ENCODE results near the gene RANBP6.
"Not testable (repeated sequence)": the region's sequence is repeated elsewhere in the genome, so short reads cannot be mapped to it uniquely, and the experiment has no call there.

RANBP6 gene

DNA sequence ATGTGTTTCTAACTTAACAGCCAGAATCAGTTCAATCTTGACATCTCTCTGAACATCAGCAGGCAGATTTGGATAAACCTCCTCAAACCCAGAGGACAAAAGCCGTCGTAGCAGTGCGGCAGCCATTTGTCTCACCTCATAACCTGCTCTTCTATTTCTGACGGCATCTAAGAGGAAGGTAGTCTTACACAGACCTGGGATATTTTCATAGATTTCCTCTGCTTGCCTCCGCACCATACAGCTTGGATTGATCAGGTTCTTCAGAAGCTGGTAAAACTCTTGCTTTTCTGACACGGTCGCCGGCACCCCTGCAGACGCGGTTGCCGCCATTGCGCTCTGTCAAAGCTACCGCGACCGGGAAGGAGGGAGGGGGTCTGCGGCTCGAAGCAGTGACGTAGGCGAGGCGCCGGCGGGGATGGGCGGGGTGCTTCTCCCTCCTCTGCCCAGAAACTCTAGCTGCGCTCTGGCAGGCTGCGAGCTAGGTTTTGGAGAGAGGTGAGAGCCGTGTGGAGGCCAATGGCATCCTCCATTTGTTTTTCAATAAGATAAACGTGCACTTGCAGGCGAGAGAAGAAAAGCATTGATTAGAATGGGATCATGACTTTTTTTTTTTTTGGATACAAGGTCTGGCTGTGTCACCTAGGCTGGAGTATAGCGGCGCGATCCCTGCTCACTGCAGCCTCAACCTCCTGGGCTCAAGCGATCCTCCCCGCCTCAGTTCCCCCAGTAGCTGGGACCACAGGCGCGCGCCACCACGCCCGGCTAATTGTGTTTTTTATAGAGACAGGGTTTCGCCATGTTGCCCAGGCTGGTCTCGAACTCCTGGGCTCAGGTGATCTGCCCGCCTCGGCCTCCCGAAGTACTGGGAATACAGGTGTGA, at the start of gene RANBP6:
Gene RANBP6 (minus strand): TSS at position 347 of the 880 bp plus-strand sequence. CDS start 17 bp downstream, at position 330.
- Histone ChIP-seq H3K9ac (ENCODE audit: low read length in 2 of 2) (peak within 1 kb of the TSS; percentile 85 to 94), H3K4me3 (ENCODE audit: low read length in 2 of 2) (peak within 1 kb of the TSS; percentile 95 to 96), H3K4me1 (ENCODE audit: control insufficient read depth, insufficient read depth, low read length) (peaks cover 11% of the 10 kb centered on the region), H3K27me3 (ENCODE audit: control insufficient read depth in 1 of 2, insufficient read depth in 2 of 2, low read length in 2 of 2) (no peaks in the 10 kb centered on the region), H3K27ac (ENCODE audit: low read length) (peak within 1 kb of the TSS; percentile 66), H3K9me3 (ENCODE audit: control insufficient read depth in 2 of 2, low read length in 2 of 2) (no peaks in the 10 kb centered on the region), H3K36me3 (ENCODE audit: control insufficient read depth in 2 of 2, insufficient read depth in 2 of 2, low read length in 2 of 2) (peaks cover 3 to 4% of the 10 kb centered on the region in 2 donors)

DNA sequence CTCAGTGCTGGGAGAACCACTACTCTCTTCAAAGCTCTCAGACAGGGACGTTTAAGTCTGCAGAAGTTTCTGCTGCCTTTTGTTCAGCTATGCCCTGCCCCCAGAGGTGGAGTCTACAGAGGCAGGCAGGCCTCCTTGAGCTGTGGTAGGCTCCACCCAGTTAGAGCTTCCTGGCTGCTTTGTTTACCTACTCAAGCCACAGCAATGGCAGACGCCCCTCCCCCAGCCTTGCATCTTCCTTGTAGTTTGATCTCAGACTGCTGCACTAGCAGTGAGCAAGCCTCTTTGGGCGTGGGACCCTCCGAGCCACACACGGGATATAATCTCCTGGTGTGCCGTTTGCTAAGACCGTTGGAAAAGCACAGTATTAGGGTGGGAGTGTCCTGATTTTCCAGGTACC, 47.7 kb upstream of the RANBP6 start:
- not testable (repeated sequence) for H3K36me3 ChIP-seq (ENCODE audit: control insufficient read depth in 2 of 2, insufficient read depth in 2 of 2, low read length in 2 of 2); H3K4me1 ChIP-seq (ENCODE audit: control insufficient read depth, insufficient read depth, low read length); H3K27me3 ChIP-seq (ENCODE audit: control insufficient read depth in 1 of 2, insufficient read depth in 2 of 2, low read length in 2 of 2); H3K9me3 ChIP-seq (ENCODE audit: control insufficient read depth in 2 of 2, low read length in 2 of 2); H3K9ac ChIP-seq (ENCODE audit: low read length in 2 of 2); H3K4me3 ChIP-seq (ENCODE audit: low read length in 2 of 2); H3K27ac ChIP-seq (ENCODE audit: low read length)

DNA sequence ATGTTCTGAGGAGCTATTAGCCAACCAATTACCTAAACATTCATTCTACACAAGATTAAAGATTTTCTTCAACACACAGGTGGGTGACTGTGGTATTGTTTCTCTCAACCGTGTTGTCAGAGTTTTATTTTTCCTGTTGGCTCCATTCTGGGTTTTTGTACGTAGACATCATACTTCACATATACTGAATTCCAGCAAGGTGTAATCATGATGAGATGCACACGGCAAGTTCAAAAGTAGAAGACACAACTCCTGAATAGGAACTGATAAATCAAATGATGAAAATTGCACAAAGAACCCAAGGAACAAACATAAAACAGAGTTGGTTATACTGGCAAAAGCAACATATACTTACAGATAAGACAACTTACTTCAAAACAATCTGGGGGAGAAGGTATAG, 40.2 kb upstream of the RANBP6 start:
- Histone ChIP-seq H3K9me3 (ENCODE audit: control insufficient read depth in 2 of 2, low read length in 2 of 2) (no peaks in the 10 kb centered on the region), H3K4me3 (ENCODE audit: low read length in 2 of 2) (no peak overlapping the region), H3K36me3 (ENCODE audit: control insufficient read depth in 2 of 2, insufficient read depth in 2 of 2, low read length in 2 of 2) (no peaks in the 10 kb centered on the region), H3K4me1 (ENCODE audit: control insufficient read depth, insufficient read depth, low read length) (no peaks in the 10 kb centered on the region), H3K27me3 (ENCODE audit: control insufficient read depth in 1 of 2, insufficient read depth in 2 of 2, low read length in 2 of 2) (no peaks in the 10 kb centered on the region), H3K9ac (ENCODE audit: low read length in 2 of 2) (no peak overlapping the region), H3K27ac (ENCODE audit: low read length) (no peak overlapping the region)

DNA sequence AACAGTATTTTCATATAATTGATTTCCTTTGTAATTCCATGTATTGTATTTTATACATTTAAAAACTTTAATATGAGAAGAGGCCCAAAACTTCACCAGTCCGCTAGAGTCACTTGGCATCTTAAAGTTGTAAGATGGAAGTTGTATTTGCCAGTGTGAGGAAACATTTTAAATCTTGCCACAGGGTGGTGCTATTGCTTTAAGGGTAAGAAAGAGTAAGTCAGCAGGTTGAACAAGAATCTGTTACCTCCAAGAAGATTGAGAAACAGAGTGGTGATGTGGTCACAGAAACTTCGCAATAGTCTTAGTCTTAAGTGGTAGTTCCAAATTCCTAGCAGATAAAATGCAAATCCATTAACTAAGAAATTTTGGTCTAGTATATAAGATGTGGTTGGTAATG, 39.8 kb upstream of the RANBP6 start:
- H3K4me1 ChIP-seq (ENCODE audit: control insufficient read depth, insufficient read depth, low read length): no peaks in the 10 kb centered on the region
- H3K27ac ChIP-seq (ENCODE audit: low read length): no peak overlapping the region
- H3K9ac ChIP-seq (ENCODE audit: low read length in 2 of 2): no peak overlapping the region
- H3K27me3 ChIP-seq (ENCODE audit: control insufficient read depth in 1 of 2, insufficient read depth in 2 of 2, low read length in 2 of 2): no peaks in the 10 kb centered on the region
- no peak overlapping the region for H3K4me3 ChIP-seq (ENCODE audit: low read length in 2 of 2)
- no peaks in the 10 kb centered on the region for H3K9me3 ChIP-seq (ENCODE audit: control insufficient read depth in 2 of 2, low read length in 2 of 2)
- H3K36me3 ChIP-seq (ENCODE audit: control insufficient read depth in 2 of 2, insufficient read depth in 2 of 2, low read length in 2 of 2): no peaks in the 10 kb centered on the region

DNA sequence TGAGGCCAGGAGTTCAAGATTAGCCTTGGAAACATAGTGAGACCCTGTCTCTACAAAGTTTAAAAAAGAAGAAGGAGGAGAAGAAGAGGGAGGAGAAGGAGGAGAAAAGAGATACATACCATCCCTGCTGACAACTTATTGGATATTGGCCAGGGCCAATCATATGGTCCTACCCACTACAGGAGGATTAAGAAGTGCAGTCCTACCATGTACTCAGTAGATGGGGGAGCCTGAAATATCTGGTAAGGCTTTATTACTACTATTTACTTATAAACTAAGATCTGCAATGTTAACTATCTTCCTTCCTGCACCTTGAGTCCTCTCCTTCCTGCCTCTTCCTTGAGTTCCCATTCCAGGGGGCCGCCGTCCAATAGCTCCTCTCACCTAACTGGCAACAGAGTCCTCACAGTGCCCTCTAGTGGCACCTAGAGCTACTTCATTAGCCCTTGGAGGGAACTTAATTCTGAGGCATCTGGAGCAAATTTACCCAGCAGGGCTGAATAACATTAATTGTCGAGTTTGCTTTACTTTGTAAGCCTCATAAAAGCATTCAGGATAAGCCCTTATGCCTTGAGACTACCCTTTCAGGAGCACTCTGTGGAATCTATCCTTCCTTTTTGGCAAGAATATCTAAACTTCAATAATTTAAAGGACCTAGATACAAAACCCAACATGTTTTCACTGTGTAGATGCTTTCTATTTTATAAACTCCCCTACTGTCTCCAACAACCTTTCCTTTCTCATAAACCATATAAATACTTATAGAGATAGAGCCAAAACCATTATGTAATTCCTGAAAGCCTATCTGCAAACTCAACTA, 39.1 kb upstream of the RANBP6 start:
- H3K36me3 ChIP-seq (ENCODE audit: control insufficient read depth in 2 of 2, insufficient read depth in 2 of 2, low read length in 2 of 2): no peaks in the 10 kb centered on the region

DNA sequence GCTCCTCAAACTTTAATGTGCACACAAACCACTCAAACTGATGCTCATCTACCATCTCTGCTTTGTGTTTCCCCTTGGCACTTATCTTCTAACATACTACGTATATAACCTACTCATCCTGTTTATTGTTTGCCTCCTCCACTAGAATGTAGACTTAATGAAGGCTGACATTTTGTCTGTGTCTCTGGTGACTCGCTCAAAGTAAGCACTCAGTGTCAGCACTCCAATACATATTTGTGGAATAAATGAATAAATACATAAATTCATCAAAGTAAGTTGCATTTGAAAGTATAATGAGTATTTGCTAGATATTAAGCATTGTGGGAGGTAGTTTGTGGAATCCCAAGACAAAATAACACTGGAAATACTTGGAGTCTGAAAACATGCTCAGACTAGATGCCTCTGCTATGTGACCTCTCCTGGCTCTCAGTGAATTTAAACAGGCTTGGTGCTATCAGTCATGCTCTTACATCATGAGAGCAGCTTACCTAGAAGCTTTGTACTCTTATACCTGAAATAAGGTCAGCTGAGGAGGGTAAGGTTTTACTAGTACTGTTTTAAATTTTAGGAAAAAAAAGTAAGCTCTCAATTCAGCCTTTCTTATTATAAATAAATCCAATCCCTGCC, 37.0 kb upstream of the RANBP6 start:
- Histone ChIP-seq H3K4me1 (ENCODE audit: control insufficient read depth, insufficient read depth, low read length) (no peaks in the 10 kb centered on the region), H3K36me3 (ENCODE audit: control insufficient read depth in 2 of 2, insufficient read depth in 2 of 2, low read length in 2 of 2) (no peaks in the 10 kb centered on the region), H3K4me3 (ENCODE audit: low read length in 2 of 2) (no peak overlapping the region), H3K27me3 (ENCODE audit: control insufficient read depth in 1 of 2, insufficient read depth in 2 of 2, low read length in 2 of 2) (peaks cover 0 to 4% of the 10 kb centered on the region in 2 donors), H3K27ac (ENCODE audit: low read length) (no peak overlapping the region), H3K9ac (ENCODE audit: low read length in 2 of 2) (no peak overlapping the region), H3K9me3 (ENCODE audit: control insufficient read depth in 2 of 2, low read length in 2 of 2) (no peaks in the 10 kb centered on the region)

More for the DNA sequence above, 39.1 kb upstream of the RANBP6 start:
- Histone ChIP-seq H3K27me3 (ENCODE audit: control insufficient read depth in 1 of 2, insufficient read depth in 2 of 2, low read length in 2 of 2) (peaks cover 0 to 4% of the 10 kb centered on the region in 2 donors), H3K4me1 (ENCODE audit: control insufficient read depth, insufficient read depth, low read length) (no peaks in the 10 kb centered on the region), H3K9ac (ENCODE audit: low read length in 2 of 2) (no peak overlapping the region), H3K27ac (ENCODE audit: low read length) (no peak overlapping the region), H3K9me3 (ENCODE audit: control insufficient read depth in 2 of 2, low read length in 2 of 2) (no peaks in the 10 kb centered on the region), H3K4me3 (ENCODE audit: low read length in 2 of 2) (no peak overlapping the region)

DNA sequence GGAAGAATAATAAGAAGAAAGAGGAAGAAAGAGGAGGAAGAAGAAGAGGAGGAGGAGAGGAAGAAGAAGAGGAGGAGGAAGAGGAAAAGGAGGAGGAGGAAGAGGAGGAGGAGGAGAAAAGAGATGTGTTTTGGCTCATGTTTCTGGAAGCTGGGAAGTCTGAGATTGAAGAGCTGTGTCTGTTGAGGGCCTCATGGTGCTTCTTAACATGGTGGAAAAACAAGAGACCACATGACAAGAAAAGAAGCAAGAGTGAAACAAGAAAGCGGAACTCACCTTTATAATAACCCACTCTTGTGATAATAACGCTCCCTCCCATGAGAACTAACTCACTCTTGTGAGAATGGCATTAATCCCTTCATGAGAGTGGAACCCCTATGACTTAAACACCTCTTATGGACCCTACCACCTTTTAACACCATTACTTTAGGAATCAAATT, 36.1 kb upstream of the RANBP6 start:
- H3K27ac ChIP-seq (ENCODE audit: low read length): no peak overlapping the region
- no peak overlapping the region for H3K9ac ChIP-seq (ENCODE audit: low read length in 2 of 2)
- H3K4me3 ChIP-seq (ENCODE audit: low read length in 2 of 2): no peak overlapping the region
- H3K4me1 ChIP-seq (ENCODE audit: control insufficient read depth, insufficient read depth, low read length): no peaks in the 10 kb centered on the region
- H3K36me3 ChIP-seq (ENCODE audit: control insufficient read depth in 2 of 2, insufficient read depth in 2 of 2, low read length in 2 of 2): no peaks in the 10 kb centered on the region
- peaks cover 0 to 4% of the 10 kb centered on the region in 2 donors for H3K27me3 ChIP-seq (ENCODE audit: control insufficient read depth in 1 of 2, insufficient read depth in 2 of 2, low read length in 2 of 2)
- no peaks in the 10 kb centered on the region for H3K9me3 ChIP-seq (ENCODE audit: control insufficient read depth in 2 of 2, low read length in 2 of 2)

DNA sequence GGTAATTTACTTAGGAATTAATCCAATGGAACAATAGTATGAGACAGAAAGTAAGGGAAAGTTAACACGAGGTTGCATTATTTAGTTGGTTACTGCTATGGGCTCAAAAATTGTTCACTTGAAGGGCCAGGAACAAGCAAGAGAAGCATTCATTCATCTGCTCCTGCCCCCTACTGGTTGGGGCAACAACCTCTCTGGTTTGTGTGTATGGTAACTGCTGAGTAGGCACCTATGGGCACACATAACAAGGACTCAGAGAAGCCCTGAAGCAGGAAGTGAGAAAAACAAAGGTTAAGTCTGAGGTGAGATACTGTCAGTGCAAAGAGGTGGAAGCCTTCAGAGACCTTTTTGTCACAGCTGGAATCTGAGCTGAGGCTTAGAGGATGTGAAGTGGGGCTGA, 34.4 kb upstream of the RANBP6 start:
- Histone ChIP-seq H3K4me1 (ENCODE audit: control insufficient read depth, insufficient read depth, low read length) (no peaks in the 10 kb centered on the region), H3K4me3 (ENCODE audit: low read length in 2 of 2) (no peak overlapping the region), H3K9ac (ENCODE audit: low read length in 2 of 2) (no peak overlapping the region), H3K27ac (ENCODE audit: low read length) (no peak overlapping the region), H3K36me3 (ENCODE audit: control insufficient read depth in 2 of 2, insufficient read depth in 2 of 2, low read length in 2 of 2) (no peaks in the 10 kb centered on the region), H3K27me3 (ENCODE audit: control insufficient read depth in 1 of 2, insufficient read depth in 2 of 2, low read length in 2 of 2) (peaks cover 4 to 7% of the 10 kb centered on the region in 2 donors), H3K9me3 (ENCODE audit: control insufficient read depth in 2 of 2, low read length in 2 of 2) (no peaks in the 10 kb centered on the region)

DNA sequence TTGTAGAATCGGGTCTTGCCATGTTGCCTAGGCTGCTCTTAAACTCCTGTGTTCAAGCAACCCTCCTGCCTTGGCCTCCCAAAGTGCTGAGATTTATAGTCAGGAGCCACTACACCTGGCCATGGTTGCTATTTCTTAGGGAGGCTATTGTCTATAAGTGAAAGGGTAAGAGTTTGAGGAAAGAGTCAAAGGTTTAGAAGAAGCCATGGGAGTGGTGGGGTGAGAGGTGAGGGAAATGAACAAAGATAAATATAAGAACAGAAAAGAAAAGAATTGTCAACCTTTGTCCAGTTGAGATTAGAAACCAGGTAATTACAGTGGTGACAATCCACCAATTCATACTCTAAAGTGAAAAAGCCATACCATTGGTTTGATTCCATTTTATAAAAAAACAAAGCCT, 32.6 kb upstream of the RANBP6 start:
- Histone ChIP-seq H3K9me3 (ENCODE audit: control insufficient read depth in 2 of 2, low read length in 2 of 2) (no peaks in the 10 kb centered on the region), H3K9ac (ENCODE audit: low read length in 2 of 2) (no peak overlapping the region), H3K27ac (ENCODE audit: low read length) (no peak overlapping the region), H3K27me3 (ENCODE audit: control insufficient read depth in 1 of 2, insufficient read depth in 2 of 2, low read length in 2 of 2) (peaks cover 4 to 7% of the 10 kb centered on the region in 2 donors), H3K4me3 (ENCODE audit: low read length in 2 of 2) (no peak overlapping the region), H3K36me3 (ENCODE audit: control insufficient read depth in 2 of 2, insufficient read depth in 2 of 2, low read length in 2 of 2) (no peaks in the 10 kb centered on the region), H3K4me1 (ENCODE audit: control insufficient read depth, insufficient read depth, low read length) (no peaks in the 10 kb centered on the region)

DNA sequence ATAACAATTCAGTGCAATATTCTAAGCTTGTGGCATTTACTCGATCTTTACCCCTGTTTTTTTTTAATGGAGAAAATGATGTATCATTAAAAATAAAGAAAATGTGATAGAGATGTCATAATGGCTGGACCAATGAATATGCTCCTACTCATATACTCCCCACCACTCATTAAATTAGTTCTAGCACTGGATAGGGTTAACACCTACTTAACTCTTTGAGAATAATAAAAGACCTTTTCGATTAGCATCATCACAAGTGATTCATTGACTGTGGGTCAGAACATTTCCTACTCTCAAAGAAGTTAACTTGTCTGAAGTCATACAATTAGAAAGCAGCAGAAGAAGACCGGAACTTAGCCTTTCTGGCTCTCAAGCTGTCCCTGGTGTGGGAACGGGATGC, 31.6 kb upstream of the RANBP6 start:
- no peaks in the 10 kb centered on the region for H3K9me3 ChIP-seq (ENCODE audit: control insufficient read depth in 2 of 2, low read length in 2 of 2)
- H3K27me3 ChIP-seq (ENCODE audit: control insufficient read depth in 1 of 2, insufficient read depth in 2 of 2, low read length in 2 of 2): peaks cover 4 to 7% of the 10 kb centered on the region in 2 donors
- no peak overlapping the region for H3K9ac ChIP-seq (ENCODE audit: low read length in 2 of 2)
- H3K4me3 ChIP-seq (ENCODE audit: low read length in 2 of 2): no peak overlapping the region
- H3K36me3 ChIP-seq (ENCODE audit: control insufficient read depth in 2 of 2, insufficient read depth in 2 of 2, low read length in 2 of 2): no peaks in the 10 kb centered on the region
- no peak overlapping the region for H3K27ac ChIP-seq (ENCODE audit: low read length)
- H3K4me1 ChIP-seq (ENCODE audit: control insufficient read depth, insufficient read depth, low read length): no peaks in the 10 kb centered on the region

Measured in stomach smooth muscle (tissue), 2 donors.